ENCODE results near the gene BPIFB1. TPM values are rescaled to one million over a fixed set of nuclear protein-coding genes. Genes with fewer than 3 reads are reported as not detected.

The BPIFB1 gene
- total RNA-seq, 2 donors from 2014 or later, result not detected

DNA sequence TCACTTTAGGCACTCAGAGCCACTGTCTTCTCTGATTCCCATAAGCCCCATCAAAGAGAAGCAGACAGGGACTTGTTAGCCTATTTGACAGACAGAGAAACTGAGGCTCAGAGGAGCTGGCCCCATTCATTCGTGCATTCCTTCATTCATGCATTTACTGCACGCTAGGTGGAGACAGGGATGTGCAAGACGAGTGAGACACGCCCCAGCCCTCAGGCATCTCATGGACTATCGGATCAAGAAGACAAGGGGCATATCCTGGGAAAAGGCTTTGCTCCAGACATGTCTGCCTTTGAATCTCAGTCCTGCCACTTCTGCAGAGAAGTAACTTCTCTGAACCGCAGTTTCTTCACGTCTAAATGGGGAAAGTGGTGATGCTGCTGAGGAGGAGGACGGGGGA is 54.1 kb downstream of the BPIFB1 start:
- no peak overlapping the region for H3K4me3 ChIP-seq
- no peak overlapping the region for H3K27ac ChIP-seq
- ATAC-seq (ENCODE audit: insufficient number of reproducible peaks, low FRiP score, low read depth) (no peak), DNase-seq (ENCODE audit: low spot score) (no peak)
- TF ChIP-seq, protein P1, sequence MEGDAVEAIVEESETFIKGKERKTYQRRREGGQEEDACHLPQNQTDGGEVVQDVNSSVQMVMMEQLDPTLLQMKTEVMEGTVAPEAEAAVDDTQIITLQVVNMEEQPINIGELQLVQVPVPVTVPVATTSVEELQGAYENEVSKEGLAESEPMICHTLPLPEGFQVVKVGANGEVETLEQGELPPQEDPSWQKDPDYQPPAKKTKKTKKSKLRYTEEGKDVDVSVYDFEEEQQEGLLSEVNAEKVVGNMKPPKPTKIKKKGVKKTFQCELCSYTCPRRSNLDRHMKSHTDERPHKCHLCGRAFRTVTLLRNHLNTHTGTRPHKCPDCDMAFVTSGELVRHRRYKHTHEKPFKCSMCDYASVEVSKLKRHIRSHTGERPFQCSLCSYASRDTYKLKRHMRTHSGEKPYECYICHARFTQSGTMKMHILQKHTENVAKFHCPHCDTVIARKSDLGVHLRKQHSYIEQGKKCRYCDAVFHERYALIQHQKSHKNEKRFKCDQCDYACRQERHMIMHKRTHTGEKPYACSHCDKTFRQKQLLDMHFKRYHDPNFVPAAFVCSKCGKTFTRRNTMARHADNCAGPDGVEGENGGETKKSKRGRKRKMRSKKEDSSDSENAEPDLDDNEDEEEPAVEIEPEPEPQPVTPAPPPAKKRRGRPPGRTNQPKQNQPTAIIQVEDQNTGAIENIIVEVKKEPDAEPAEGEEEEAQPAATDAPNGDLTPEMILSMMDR (IDR thresholded peaks at IDR 0.05), result no peak
- H3K4me1 ChIP-seq (ENCODE audit: control insufficient read depth in 1 of 2, low read depth in 2 of 2), result no peaks in the 10 kb centered on the region
- H3K27me3 ChIP-seq (replicated peaks; ENCODE audit: insufficient read depth), result no peaks in the 10 kb centered on the region
- no peaks in the 10 kb centered on the region for H3K9me3 ChIP-seq
- H3K36me3 ChIP-seq, result no peaks in the 10 kb centered on the region

DNA sequence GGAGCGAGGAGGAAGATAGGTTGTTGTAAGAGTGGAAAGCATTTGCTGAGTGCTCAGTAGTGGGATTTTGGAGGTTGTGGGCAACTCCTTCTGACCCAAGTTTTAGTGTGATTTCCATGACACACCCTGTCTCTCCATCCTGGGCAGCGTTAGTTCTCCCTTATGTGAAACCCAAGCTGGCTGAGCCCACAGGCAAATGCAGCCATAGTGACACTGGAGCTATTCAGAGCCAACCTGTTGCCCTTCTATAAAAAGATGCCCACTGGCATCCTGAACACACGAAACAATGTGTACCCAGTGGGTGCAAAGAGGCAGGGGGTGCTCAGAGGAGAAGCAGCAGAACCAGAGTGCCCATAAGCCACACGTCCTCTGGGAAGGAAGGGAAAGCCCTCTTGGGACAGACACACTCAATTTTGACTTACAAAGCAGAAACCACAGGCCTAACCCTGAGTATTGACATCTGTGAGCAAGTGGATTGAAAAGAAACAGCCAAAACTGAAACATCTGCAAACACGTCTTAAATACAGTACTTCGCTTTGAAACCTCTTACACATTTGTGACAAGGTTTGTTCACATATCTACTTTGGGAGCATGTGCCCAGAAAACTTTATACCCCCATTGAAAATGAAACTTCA is 54.6 kb downstream of the BPIFB1 start:
- H3K4me3 ChIP-seq, result no peak overlapping the region
- no peak overlapping the region for H3K27ac ChIP-seq
- TF ChIP-seq, protein P1 (IDR thresholded peaks at IDR 0.05), result no peak
- ATAC-seq (ENCODE audit: insufficient number of reproducible peaks, low FRiP score, low read depth) (no peak), DNase-seq (ENCODE audit: low spot score) (no peak)
- H3K36me3 ChIP-seq, result no peaks in the 10 kb centered on the region
- no peaks in the 10 kb centered on the region for H3K27me3 ChIP-seq (replicated peaks; ENCODE audit: insufficient read depth)
- H3K4me1 ChIP-seq (ENCODE audit: control insufficient read depth in 1 of 2, low read depth in 2 of 2), result no peaks in the 10 kb centered on the region
- H3K9me3 ChIP-seq, result no peaks in the 10 kb centered on the region

DNA sequence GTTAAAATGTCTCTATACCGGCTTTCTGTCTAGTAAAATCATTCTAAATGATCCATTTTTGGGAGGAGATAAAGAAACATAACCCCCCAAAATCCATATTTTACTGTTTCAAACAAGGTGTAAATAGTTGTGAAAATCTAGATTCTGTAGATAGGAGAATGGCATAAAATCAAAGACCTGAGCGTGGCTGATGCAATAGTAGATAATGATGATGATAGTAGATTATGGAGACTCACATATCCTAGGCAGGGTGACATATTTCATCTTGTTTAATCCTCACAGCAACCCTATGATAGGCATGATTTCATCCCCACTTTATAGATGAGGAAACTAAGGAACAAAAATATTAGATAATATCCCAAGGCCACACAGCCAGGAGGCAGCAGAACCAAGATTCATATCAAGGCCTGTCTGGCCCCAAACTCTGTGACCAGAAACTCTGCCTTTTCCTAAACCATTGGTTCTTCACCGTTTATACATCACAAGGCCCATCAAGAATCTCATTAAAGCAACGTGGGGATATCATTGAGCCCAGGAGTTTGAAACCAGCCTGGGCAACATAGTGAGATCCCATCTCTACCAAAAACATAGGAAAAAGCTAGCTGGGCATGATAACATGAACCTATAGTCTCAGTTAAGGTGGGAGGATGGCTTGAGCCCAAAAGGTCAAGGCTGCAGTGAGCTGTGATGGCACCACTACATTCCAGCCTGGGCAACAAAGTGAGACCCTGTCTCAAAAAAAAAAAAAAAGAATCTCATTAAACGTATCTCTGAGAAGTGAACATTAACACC is 55.6 kb downstream of the BPIFB1 start:
- Histone ChIP-seq H3K27ac (no peak overlapping the region), H3K9me3 (no peaks in the 10 kb centered on the region), H3K36me3 (no peaks in the 10 kb centered on the region), H3K27me3 (replicated peaks; ENCODE audit: insufficient read depth) (no peaks in the 10 kb centered on the region), H3K4me1 (ENCODE audit: control insufficient read depth in 1 of 2, low read depth in 2 of 2) (no peaks in the 10 kb centered on the region), H3K4me3 (no peak overlapping the region)
- ATAC-seq (ENCODE audit: insufficient number of reproducible peaks, low FRiP score, low read depth), result no peak
- TF ChIP-seq, protein P1 (IDR thresholded peaks at IDR 0.05), result no peak
- no peak for DNase-seq (ENCODE audit: low spot score)

DNA sequence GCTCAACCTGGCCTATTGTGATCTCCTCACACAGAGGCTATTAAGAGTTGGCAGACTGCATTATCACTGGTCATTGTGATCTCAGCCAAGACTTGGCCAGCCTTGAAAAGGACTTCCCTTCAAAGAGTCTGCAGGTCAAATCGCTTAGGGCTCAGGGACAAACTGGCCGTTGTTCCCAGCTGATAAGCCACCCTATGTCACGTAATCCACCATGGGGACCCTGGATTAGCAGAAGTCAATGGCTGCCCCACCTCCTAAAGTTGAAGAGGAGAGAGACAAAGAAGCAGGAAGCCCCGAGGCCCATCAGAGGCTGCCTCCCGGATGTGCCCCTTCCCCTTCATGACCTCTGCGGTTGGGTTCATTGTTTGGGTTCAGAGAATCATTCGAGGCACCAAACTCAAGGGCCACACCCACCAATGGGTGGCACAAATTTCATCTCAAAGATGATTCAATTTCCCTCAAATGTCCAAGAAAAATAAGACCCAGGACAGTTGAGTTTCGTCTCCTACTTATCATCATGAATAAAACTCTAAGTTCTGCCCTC is 56.6 kb downstream of the BPIFB1 start:
- Histone ChIP-seq H3K27ac (no peak overlapping the region), H3K4me3 (no peak overlapping the region), H3K9me3 (no peaks in the 10 kb centered on the region), H3K36me3 (no peaks in the 10 kb centered on the region), H3K4me1 (ENCODE audit: control insufficient read depth in 1 of 2, low read depth in 2 of 2) (no peaks in the 10 kb centered on the region), H3K27me3 (replicated peaks; ENCODE audit: insufficient read depth) (no peaks in the 10 kb centered on the region)
- TF ChIP-seq, protein P1 (IDR thresholded peaks at IDR 0.05), result no peak
- DNase-seq (ENCODE audit: low spot score) (no peak), ATAC-seq (ENCODE audit: insufficient number of reproducible peaks, low FRiP score, low read depth) (no peak)

DNA sequence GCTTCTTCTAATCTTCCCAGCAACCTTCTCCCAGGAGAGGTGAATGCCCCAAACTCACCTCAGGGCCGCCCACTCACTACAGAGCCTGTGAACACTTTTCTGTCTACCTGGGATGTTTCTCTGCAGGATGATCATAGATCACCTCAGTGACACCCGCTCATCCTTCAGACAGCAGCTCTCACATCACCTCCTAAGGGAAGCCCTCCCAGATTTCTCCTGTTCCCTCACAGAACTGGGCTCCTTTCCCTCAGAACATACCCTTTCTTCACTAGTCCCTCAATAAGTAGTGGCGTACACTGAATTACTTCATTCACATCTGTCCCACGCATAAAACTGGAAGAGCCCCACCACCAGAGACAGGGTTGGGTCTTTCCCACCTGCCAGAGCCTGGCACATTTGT is 60.5 kb downstream of the BPIFB1 start:
- Histone ChIP-seq H3K4me1 (ENCODE audit: control insufficient read depth in 1 of 2, low read depth in 2 of 2) (no peaks in the 10 kb centered on the region), H3K27me3 (replicated peaks; ENCODE audit: insufficient read depth) (no peaks in the 10 kb centered on the region), H3K4me3 (no peak overlapping the region), H3K9me3 (no peaks in the 10 kb centered on the region), H3K36me3 (no peaks in the 10 kb centered on the region), H3K27ac (no peak overlapping the region)
- no peak for DNase-seq (ENCODE audit: low spot score)
- no peak for ATAC-seq (ENCODE audit: insufficient number of reproducible peaks, low FRiP score, low read depth)
- TF ChIP-seq, protein P1 (IDR thresholded peaks at IDR 0.05), result no peak
